Smooth muscle cell (in vitro differentiated cells): Measurements from ENCODE around the gene MTMR3. TPM values are rescaled to one million over a fixed set of nuclear protein-coding genes. Genes with fewer than 3 reads are reported as not detected.
"Not testable (repeated sequence)": the region's sequence is repeated elsewhere in the genome, so short reads cannot be mapped to it uniquely, and the experiment has no call there.

Source experiments
- DNase-seq: peaks from one replicate; lab custom pipeline; 2025; ENCODE audit not compliant: unreplicated experiment; lab: John Stamatoyannopoulos, UW
- H2AFZ ChIP-seq: fragments of 200-600 bp; sonication (generic); 2 replicates; pipeline ENCODE4 v1.6.0; 2016; ENCODE audit warnings: antibody characterized with exemption, low read depth, mild to moderate bottlenecking
- H3F3A ChIP-seq: fragments of 200-600 bp; sonication (generic); 2 replicates; pipeline ENCODE4 v1.6.0; 2017; ENCODE audit warnings: antibody characterized with exemption, low read depth
- H3K27ac ChIP-seq: fragments of 200-600 bp; sonication (generic); 2 replicates; pipeline ENCODE4 v1.5.1; 2016; ENCODE audit warnings: low read depth, mild to moderate bottlenecking
- H3K27me3 ChIP-seq: fragments of 200-600 bp; sonication (generic); 2 replicates; pipeline ENCODE4 v1.6.1; 2016; ENCODE audit warnings: low read depth, mild to moderate bottlenecking
- H3K36me3 ChIP-seq: fragments of 200-600 bp; sonication (generic); 2 replicates; pipeline ENCODE4 v1.5.1; 2016; ENCODE audit warnings: low read depth
- H3K4me1 ChIP-seq: fragments of 200-600 bp; sonication (generic); 2 replicates; pipeline ENCODE4 v1.5.1; 2016; ENCODE audit warnings: low read depth
- H3K4me2 ChIP-seq: fragments of 200-600 bp; sonication (generic); 2 replicates; pipeline ENCODE4 v1.6.0; 2016; ENCODE audit warnings: mild to moderate bottlenecking
- H3K4me3 ChIP-seq: fragments of 200-600 bp; sonication (generic); 2 replicates; pipeline ENCODE4 v1.5.1; 2016; ENCODE audit warnings: mild to moderate bottlenecking
- H3K79me2 ChIP-seq: fragments of 200-600 bp; sonication (generic); 2 replicates; pipeline ENCODE4 v1.6.0; 2016; ENCODE audit warnings: low read depth, mild to moderate bottlenecking
- H3K9ac ChIP-seq: fragments of 200-600 bp; sonication (generic); 2 replicates; pipeline ENCODE4 v1.6.0; 2016; ENCODE audit warnings: low read depth
- H3K9me3 ChIP-seq: fragments of 200-600 bp; sonication (generic); replicated peaks from 2 replicates; pipeline ENCODE4 v1.5.1; 2016; ENCODE audit warnings: low read depth
- H4K20me1 ChIP-seq: fragments of 200-600 bp; sonication (generic); 2 replicates; pipeline ENCODE4 v1.6.0; 2016; ENCODE audit warnings: low read depth
- WGBS: methylation state at CpG from one replicate; pipeline ENCODE4 v1.1.7; 2016; ENCODE audit warnings: low lambda C conversion rate; 5-methylcytosine and 5-hydroxymethylcytosine counted together
- polyA plus RNA-seq: library from polyadenylated mRNA; unstranded; fragments of >200 nt; fragmentation: Nextera tagmentation; extraction: Ambion mirVana; gene quantifications from 2 replicates; pipeline ENCODE4 v1.2.1, GENCODE V29; 2016
- total RNA-seq: library from RNA; depleted of rRNA; stranded (reverse); fragments of >200 nt; gene quantifications from 2 replicates; pipeline ENCODE4 v1.2.3, GENCODE V29; 2014
- TF ChIP-seq, protein P1 (sequence below): fragments of 200-600 bp; sonication (generic); IDR thresholded peaks from 2 replicates; pipeline ENCODE4 v1.5.1; 2017; ENCODE audit warnings: borderline replicate concordance, mild to moderate bottlenecking, antibody characterized with exemption; ENCODE audit not compliant: insufficient read depth, poor library complexity, severe bottlenecking

Gene MTMR3
- total RNA-seq (33.0 and 48.9 TPM in 2 replicates), polyA plus RNA-seq (15.8 and 21.0 TPM in 2 replicates)

DNA sequence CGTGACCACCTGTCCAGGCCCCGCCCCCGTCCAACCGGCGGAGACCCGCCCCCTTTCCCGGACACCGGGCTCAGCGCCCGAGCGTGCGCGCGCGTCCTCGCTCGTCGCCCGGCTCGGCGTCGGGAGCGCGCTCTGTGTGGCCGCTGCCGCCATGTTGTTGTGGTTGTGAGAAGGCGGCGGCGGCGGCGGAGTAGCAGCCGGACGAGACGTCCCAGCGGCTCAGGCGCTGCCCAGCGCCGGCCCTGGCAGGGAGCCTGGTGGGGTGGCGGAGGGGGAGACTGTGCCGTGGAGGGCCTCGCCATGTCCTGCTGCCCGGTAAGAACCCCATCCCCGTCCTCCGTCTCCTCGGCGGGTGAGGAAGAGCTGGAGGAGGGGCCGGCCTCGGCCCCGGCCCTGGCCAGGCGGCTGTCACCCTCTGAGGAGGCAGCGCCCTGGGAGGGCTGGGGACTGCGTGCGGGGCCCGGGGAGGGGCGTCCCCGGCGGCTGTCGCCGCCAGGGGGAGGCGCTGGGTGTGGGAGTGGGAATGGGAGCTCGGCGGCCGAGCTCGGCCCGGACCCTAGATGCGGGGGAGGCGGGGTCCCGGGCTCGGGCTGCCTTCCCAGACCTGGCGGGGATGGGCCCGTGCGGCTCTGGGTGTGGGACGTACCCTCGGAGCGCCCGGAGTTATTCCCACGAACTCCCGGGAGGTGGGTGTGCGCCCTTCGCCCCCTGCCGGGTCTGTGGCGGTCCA, at the start of gene MTMR3:
TSS of gene MTMR3 (plus strand) at position 130 of the 730 bp plus-strand sequence. CDS start 87,886 bp downstream, outside the sequence.
- Histone ChIP-seq H3K4me2 (peak within 1 kb of the TSS; percentile 91), H3K27ac (peak within 1 kb of the TSS; percentile 99), H2AFZ (peak within 1 kb of the TSS; percentile 93), H3K79me2 (peaks cover 48% of the 10 kb centered on the region), H3K4me3 (peak within 1 kb of the TSS; percentile 98), H3K4me1 (no peaks in the 10 kb centered on the region), H3K36me3 (no peaks in the 10 kb centered on the region), H3F3A (no peaks in the 10 kb centered on the region), H3K27me3 (no peaks in the 10 kb centered on the region), H3K9ac (peak within 1 kb of the TSS; percentile 100), H3K9me3 (no peaks in the 10 kb centered on the region), H4K20me1 (peaks cover 46% of the 10 kb centered on the region)
- under 1% methylated on average over 24 of the region's 82 CpGs for WGBS
- peak; percentile 91 for DNase-seq
- TF ChIP-seq, protein P1, sequence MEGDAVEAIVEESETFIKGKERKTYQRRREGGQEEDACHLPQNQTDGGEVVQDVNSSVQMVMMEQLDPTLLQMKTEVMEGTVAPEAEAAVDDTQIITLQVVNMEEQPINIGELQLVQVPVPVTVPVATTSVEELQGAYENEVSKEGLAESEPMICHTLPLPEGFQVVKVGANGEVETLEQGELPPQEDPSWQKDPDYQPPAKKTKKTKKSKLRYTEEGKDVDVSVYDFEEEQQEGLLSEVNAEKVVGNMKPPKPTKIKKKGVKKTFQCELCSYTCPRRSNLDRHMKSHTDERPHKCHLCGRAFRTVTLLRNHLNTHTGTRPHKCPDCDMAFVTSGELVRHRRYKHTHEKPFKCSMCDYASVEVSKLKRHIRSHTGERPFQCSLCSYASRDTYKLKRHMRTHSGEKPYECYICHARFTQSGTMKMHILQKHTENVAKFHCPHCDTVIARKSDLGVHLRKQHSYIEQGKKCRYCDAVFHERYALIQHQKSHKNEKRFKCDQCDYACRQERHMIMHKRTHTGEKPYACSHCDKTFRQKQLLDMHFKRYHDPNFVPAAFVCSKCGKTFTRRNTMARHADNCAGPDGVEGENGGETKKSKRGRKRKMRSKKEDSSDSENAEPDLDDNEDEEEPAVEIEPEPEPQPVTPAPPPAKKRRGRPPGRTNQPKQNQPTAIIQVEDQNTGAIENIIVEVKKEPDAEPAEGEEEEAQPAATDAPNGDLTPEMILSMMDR, result peak; percentile 50

GRCh38 chr22:29833392-29833965, 49.5 kb upstream of the MTMR3 start:
- peaks cover 24% of the 10 kb centered on the region for H3K79me2 ChIP-seq
- no peaks in the 10 kb centered on the region for H3K36me3 ChIP-seq
- H3K9ac ChIP-seq, result peak overlapping the region; percentile 35
- H3K9me3 ChIP-seq, result no peaks in the 10 kb centered on the region
- TF ChIP-seq, protein P1, result no peak
- H3K27me3 ChIP-seq, result no peaks in the 10 kb centered on the region
- H3K4me2 ChIP-seq, result peak overlapping the region; percentile 54
- DNase-seq, result no peak
- peaks cover 22% of the 10 kb centered on the region for H3F3A ChIP-seq
- H2AFZ ChIP-seq, result no peak overlapping the region
- peaks cover 4% of the 10 kb centered on the region for H3K4me1 ChIP-seq
- H3K4me3 ChIP-seq, result no peak overlapping the region
- peaks cover 5% of the 10 kb centered on the region for H4K20me1 ChIP-seq
- 29% methylated on average over 7 of the region's 7 CpGs for WGBS
- H3K27ac ChIP-seq, result peak overlapping the region; percentile 83

DNA sequence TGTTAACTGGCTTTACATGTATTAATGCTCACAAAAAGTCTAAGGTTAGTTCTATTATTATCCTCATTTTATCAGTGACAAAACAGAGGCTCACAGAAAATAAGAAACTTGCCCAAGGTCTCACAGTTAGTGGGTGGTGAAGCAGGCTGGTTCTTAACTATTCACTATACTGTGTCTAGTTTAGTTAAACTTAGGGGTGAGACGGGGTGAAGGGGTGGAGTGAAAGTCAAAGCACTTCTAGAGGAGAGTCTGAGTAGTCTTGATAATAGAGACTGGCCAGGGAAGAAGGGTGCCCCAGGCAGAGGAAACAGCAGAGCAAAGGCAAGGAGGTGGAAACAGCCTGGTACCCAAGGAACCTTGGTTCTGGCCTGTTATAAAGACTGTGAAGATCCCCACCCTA, 48.9 kb upstream of the MTMR3 start:
- H3F3A ChIP-seq, result peaks cover 22% of the 10 kb centered on the region
- H3K36me3 ChIP-seq, result no peaks in the 10 kb centered on the region
- WGBS, result 65% methylated on average over 1 of the region's 1 CpG
- peaks cover 4% of the 10 kb centered on the region for H3K4me1 ChIP-seq
- no peak overlapping the region for H2AFZ ChIP-seq
- H3K4me2 ChIP-seq, result peak overlapping the region; percentile 54
- peaks cover 24% of the 10 kb centered on the region for H3K79me2 ChIP-seq
- no peak overlapping the region for H3K4me3 ChIP-seq
- no peaks in the 10 kb centered on the region for H3K9me3 ChIP-seq
- TF ChIP-seq, protein P1, result no peak
- no peaks in the 10 kb centered on the region for H3K27me3 ChIP-seq
- peak overlapping the region; percentile 83 for H3K27ac ChIP-seq
- H4K20me1 ChIP-seq, result peaks cover 5% of the 10 kb centered on the region
- no peak for DNase-seq
- no peak overlapping the region for H3K9ac ChIP-seq

- not testable (repeated sequence) for H4K20me1 ChIP-seq, H2AFZ ChIP-seq, H3K9ac ChIP-seq, H3K4me1 ChIP-seq, H3K9me3 ChIP-seq, H3K27me3 ChIP-seq, H3K36me3 ChIP-seq, H3K27ac ChIP-seq, DNase-seq
- H3K79me2 ChIP-seq, result peaks cover 24% of the 10 kb centered on the region
- H3K4me2 ChIP-seq, result peak overlapping the region; percentile 91
- peaks cover 26% of the 10 kb centered on the region for H3F3A ChIP-seq
- WGBS, result 88% methylated on average over 18 of the region's 18 CpGs
- H3K4me3 ChIP-seq, result peak overlapping the region; percentile 64
Observed at GRCh38 chr22:29836791-29837370, 46.1 kb upstream of the MTMR3 start.
